Measurements from ENCODE around the gene LIG3.
"Not testable (repeated sequence)": the region's sequence is repeated elsewhere in the genome, so short reads cannot be mapped to it uniquely, and the experiment has no call there.

LIG3 gene

GRCh38 chr17:34980353-34980680 lies at the start of gene LIG3:
LIG3 (plus strand) TSS chr17:34980512; CDS start chr17:34983006, 2,494 bp downstream.
- peak; percentile 85 for DNase-seq (ENCODE audit: low read depth)

GRCh38 chr17:34950780-34951179 lies 29.5 kb upstream of the LIG3 start:
- DNase-seq (ENCODE audit: low read depth): not testable (repeated sequence)

- no peak for DNase-seq (ENCODE audit: low read depth)
Measured at GRCh38 chr17:34958438-34958837, 21.9 kb upstream of the LIG3 start.

GRCh38 chr17:34961093-34961911 lies 19.0 kb upstream of the LIG3 start, which contains the start of the genes CCT6B and ZNF830:
CCT6B (minus strand) TSS chr17:34961460; CDS start chr17:34961393, 67 bp downstream.
ZNF830 (plus strand) TSS chr17:34961540; CDS start chr17:34961567, 27 bp downstream.
- peak; percentile 86 for DNase-seq (ENCODE audit: low read depth)

GRCh38 chr17:34974179-34974578 lies 6.1 kb upstream of the LIG3 start:
- no peak for DNase-seq (ENCODE audit: low read depth)

GRCh38 chr17:34974794-34975785 lies 5.2 kb upstream of the LIG3 start:
- DNase-seq (ENCODE audit: low read depth): no peak

GRCh38 chr17:34979153-34979552 lies 1.2 kb upstream of the LIG3 start:
- no peak for DNase-seq (ENCODE audit: low read depth)

GRCh38 chr17:34979650-34980352 lies 511 bp upstream of the LIG3 start:
- DNase-seq (ENCODE audit: low read depth): no peak

- DNase-seq (ENCODE audit: low read depth): peak; percentile 40
Measured at GRCh38 chr17:34980681-34981537, 597 bp downstream of the LIG3 start.

- DNase-seq (ENCODE audit: low read depth): no peak
Measured at GRCh38 chr17:34981538-34982241, 1.4 kb downstream of the LIG3 start.

GRCh38 chr17:34987232-34987631 lies 6.9 kb downstream of the LIG3 start:
- no peak for DNase-seq (ENCODE audit: low read depth)

GRCh38 chr17:34988644-34989043 lies 8.3 kb downstream of the LIG3 start:
- DNase-seq (ENCODE audit: low read depth): no peak

- DNase-seq (ENCODE audit: low read depth): no peak
Measured at GRCh38 chr17:34989473-34989872, 9.2 kb downstream of the LIG3 start.

- DNase-seq (ENCODE audit: low read depth): no peak
Measured at GRCh38 chr17:34990921-34991365, 10.6 kb downstream of the LIG3 start.

GRCh38 chr17:34991606-34992005 lies 11.3 kb downstream of the LIG3 start:
- no peak for DNase-seq (ENCODE audit: low read depth)

GRCh38 chr17:34993031-34993430 lies 12.7 kb downstream of the LIG3 start:
- no peak for DNase-seq (ENCODE audit: low read depth)

GRCh38 chr17:34996422-34997285 lies 16.3 kb downstream of the LIG3 start:
- no peak for DNase-seq (ENCODE audit: low read depth)

- DNase-seq (ENCODE audit: low read depth): no peak
Measured at GRCh38 chr17:34997355-34997862, 17.1 kb downstream of the LIG3 start.

- DNase-seq (ENCODE audit: low read depth): peak; percentile 52
Measured at GRCh38 chr17:34998205-34998604, 17.9 kb downstream of the LIG3 start.
